A673 (cell line): ENCODE results near the gene GLYATL3.

Source experiments
- EZH2 ChIP-seq: fragments of 200-600 bp; sonication (generic); IDR thresholded peaks from 2 replicates; pipeline ENCODE4 v1.6.1; 2017; ENCODE audit warnings: borderline replicate concordance, low read depth, mild to moderate bottlenecking, mixed read lengths, antibody characterized with exemption, low read length; ENCODE audit not compliant: poor library complexity, severe bottlenecking
- TF ChIP-seq, protein P1 (sequence below): fragments of 300-800, 200-600 bp; sonication (generic); conservative IDR thresholded peaks from 2 replicates; pipeline ENCODE4 v1.5.1; 2017; ENCODE audit warnings: low read depth, mild to moderate bottlenecking, antibody characterized with exemption, low read length, moderate library complexity, mixed read lengths

GRCh38 chr6:49504666-49505065 is 4.9 kb downstream of the GLYATL3 start:
- TF ChIP-seq, protein P1, sequence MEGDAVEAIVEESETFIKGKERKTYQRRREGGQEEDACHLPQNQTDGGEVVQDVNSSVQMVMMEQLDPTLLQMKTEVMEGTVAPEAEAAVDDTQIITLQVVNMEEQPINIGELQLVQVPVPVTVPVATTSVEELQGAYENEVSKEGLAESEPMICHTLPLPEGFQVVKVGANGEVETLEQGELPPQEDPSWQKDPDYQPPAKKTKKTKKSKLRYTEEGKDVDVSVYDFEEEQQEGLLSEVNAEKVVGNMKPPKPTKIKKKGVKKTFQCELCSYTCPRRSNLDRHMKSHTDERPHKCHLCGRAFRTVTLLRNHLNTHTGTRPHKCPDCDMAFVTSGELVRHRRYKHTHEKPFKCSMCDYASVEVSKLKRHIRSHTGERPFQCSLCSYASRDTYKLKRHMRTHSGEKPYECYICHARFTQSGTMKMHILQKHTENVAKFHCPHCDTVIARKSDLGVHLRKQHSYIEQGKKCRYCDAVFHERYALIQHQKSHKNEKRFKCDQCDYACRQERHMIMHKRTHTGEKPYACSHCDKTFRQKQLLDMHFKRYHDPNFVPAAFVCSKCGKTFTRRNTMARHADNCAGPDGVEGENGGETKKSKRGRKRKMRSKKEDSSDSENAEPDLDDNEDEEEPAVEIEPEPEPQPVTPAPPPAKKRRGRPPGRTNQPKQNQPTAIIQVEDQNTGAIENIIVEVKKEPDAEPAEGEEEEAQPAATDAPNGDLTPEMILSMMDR, result no peak
- TF ChIP-seq EZH2, result no peak
